ENCODE measurements around the gene MCAT.
"Not testable (repeated sequence)": the region's sequence is repeated elsewhere in the genome, so short reads cannot be mapped to it uniquely, and the experiment has no call there.

MCAT gene

GRCh38 chr22:43126501-43127165 is 16.6 kb downstream of the MCAT start:
- DNase-seq (ENCODE audit: low read depth): peak; percentile 85

GRCh38 chr22:43118953-43119458 is 24.2 kb downstream of the MCAT start:
- DNase-seq (ENCODE audit: low read depth): peak; percentile 5

DNA sequence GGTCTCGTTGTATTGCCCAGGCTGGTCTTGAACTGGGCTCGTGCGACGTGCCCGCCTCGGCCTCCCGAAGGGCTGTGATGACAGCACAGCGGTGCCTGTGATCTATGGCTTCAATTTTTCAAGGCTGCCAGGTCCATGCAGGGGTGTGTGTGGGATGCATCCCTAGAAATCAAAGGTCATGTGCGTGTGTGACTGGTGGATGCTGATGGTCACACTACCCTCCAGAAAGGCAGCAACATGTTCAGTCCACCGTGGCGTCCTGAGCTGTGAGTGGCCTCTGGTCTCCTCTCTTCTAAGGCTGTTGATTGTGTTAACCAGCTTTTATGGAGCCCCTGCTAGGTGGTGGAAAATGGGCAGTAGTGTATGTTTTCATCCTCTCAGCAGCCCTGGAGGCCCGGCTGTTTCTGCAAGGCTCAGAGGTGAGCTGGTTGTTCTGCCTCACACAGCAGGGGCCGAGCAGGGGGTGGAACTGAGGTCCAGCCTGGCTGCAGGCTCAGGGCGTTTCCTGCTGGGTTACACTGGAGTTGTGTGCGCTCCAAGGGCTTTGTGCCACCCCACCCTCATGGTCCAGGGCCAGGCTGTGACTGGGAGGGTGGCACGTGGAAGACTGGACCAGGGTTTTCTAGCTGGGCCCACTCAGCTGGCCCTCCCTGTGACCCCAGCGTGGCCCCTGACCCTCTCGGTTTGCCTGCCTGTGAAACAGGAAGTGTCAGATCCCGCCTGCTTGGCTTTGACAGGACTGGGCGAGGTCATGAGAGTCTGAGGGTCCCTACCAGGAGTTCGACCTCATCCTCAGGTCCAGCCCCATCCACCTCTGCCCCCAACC is 25.0 kb downstream of the MCAT start:
- no peak for DNase-seq (ENCODE audit: low read depth)

- no peak for DNase-seq (ENCODE audit: low read depth)
These were observed 26.3 kb downstream of the MCAT start for GRCh38 chr22:43116932-43117331.

DNA sequence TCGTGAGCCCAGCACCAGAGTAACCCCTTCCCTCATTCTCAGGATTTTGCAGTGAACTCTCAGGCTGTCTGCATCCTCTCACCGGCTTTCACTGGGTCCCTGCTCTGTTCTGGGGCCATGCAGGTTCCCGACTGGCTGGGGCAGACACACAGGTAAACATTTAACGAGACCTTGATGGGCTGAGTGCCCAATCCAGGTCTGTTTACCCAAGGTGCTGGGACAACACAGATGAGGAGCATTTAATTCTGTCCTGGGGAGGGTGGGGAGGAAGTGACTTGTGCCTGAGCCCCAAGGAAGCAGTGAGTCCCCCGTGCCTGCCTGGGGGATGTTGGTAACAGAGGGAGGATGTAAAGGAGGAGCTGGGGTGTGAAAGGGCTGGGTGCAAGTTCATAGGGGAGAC is 28.2 kb downstream of the MCAT start:
- DNase-seq (ENCODE audit: low read depth): no peak

DNA sequence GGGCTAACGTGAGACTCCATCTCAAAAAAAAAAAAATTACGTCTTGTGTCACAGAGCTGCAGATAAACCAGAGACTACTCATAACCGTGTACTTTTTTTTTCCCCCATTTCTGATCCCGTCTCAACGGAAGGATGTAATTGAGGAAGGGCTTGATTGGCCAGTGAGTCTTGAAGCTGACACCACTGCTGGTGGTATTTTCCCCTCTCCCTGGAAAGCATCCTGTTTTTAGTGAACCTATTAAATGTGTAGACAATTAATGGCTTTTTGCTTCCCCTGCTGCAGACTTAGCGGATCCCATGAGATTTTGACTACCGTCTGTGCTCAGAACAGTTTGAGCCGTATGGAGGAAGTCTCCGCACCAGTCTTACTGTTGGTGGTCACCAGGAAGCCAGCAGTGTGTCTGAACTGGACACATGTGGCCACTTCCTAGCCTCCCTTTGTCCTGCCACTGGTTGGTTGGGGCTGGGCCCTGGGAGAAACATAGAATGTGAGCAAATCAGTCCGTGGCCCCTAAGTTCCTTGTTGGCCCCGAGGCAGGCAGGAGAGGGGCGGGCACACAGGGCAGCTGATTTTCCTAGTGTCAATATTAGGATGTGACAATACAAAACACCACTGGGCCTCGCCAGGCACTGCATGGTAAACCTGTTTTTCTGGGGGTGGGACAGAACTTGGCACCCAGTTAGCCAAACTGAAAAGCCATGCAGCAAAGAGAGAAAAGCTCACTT is 29.5 kb downstream of the MCAT start:
- no peak for DNase-seq (ENCODE audit: low read depth)

DNA sequence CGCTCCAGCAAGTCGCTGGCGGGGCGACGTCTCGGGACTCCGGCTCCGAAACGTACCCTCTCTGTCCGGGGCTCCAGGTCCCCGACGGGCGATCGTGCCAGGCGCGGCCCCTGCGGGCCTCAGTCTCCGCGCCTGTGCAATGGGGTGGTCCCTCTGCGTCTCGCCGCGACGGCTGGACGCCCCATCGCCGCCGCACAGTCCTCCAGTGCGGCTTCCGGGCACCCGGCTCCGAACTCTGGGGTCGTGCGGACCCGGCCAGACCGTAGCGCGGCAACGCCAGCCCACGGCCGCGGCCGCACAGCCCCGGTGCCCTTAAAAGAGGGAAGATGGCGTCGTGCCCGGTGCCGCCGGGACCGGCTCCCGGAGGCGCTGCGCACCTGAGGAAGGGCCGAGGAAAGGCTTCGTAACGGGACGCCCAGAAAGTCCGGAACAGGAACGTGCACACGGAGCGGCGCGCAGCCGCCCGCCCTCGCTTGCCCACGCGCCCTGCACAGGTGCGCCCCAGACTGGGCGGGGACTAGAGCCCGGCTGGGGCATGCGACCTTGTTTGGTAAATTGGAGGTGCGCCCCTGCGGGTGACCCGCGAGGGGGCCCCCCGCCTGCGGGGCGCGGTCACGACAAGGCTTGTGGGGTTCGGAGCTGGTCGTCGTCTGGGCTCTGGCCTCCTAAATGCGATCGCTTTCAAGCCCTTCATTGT is 32.1 kb downstream of the MCAT start:
- no peak for DNase-seq (ENCODE audit: low read depth)

- DNase-seq (ENCODE audit: low read depth): peak; percentile 40
These were observed 32.7 kb downstream of the MCAT start, which contains the start of gene BIK for GRCh38 chr22:43110444-43110926. BIK (plus strand) TSS chr22:43110750; CDS start chr22:43124023, 13,273 bp downstream.

DNA sequence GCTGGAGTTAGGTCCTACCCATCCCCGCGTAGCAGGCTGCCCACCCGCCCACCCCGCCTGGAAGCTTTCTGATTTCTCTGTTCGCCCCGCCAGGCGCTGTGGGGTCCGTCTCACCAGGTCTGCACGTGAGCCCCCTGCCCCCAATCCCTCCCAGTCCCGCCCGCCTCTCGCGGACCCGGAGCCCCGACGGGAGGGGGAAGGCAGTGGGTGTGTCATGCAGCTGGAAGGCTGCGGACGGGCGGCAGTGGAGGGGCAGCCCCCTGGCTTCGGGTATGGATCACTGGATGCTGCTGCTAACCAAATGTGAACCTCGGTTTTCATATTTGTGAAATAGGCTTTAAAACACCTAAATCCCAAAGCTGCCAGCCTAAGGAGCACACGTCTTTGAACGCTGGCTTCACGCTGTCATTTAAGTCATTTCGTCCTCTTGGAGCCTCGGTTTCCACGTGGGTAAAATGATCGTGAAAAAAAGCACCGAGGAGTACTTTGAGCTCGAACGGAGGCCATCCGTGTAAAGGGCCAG is 33.2 kb downstream of the MCAT start:
- DNase-seq (ENCODE audit: low read depth): no peak

- DNase-seq (ENCODE audit: low read depth): no peak
These were observed 33.7 kb downstream of the MCAT start for GRCh38 chr22:43109511-43109910.

DNA sequence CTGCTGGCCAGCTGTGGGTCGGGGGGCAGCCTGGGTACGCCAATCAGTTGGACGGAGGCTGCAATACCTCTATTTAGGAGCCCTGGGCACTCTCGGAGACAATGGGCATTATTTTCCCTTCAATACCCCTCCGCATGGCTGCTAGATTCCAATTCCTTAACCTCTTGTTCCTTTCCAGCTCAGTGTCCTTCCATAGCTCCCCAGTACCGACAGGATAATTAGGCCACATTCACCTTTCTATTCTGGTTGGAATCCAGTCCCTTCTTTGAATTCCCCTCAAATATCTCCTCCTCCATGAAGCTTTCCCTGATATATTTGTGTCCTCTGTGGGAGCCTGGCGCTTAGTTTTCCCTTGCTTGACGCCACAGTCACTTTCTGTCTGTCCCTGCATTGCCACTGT is 36.9 kb downstream of the MCAT start:
- no peak for DNase-seq (ENCODE audit: low read depth)

DNA sequence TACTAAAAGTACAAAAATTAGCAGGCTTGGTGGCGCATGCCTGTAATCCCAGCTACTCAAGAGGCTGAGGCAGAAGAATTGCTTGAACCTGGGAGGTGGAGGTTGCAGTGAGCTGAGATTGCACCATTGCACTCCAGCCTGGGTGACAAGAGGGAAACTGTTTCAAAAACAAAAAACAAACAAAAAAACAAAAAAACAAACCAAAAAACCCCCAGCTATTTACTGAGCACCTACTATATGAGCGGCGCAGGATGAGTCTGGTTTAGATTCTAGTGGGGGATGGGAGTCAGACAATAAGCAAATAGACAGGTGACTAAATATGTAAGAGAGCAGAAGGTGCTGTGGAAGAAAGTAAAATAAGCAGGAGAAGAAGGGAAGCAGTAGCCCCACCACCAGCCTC is 38.2 kb downstream of the MCAT start:
- DNase-seq (ENCODE audit: low read depth): not testable (repeated sequence)

DNA sequence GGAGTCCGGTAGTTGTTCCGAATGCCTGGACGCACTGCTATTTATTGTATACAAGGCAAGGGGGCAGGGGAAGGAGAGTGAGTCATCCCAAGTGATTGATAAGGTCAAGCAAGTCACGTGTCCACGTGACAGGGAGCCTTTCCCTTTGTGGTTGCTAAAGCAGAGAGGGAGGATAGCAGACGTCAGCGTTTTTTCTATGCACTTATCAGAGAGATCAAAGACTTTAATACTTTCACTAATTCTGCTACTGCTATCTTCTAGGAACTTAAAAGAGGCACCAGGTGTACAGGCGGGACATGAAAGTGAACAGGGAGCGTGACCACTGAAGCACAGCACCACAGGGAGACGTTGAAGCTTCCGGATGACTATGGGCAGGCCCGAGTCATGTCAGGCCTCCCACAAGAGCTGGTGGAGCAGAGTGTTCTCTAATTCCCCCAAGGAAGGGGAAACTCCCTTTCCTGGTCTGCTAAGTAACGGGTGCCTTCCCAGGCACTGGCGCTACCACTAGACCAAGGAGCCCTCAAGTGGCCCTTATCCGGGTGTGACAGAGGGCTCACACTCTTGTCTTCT is 39.1 kb downstream of the MCAT start:
- DNase-seq (ENCODE audit: low read depth): peak; percentile 67

GRCh38 chr22:43101306-43101705 is 41.9 kb downstream of the MCAT start:
- peak; percentile 47 for DNase-seq (ENCODE audit: low read depth)

DNA sequence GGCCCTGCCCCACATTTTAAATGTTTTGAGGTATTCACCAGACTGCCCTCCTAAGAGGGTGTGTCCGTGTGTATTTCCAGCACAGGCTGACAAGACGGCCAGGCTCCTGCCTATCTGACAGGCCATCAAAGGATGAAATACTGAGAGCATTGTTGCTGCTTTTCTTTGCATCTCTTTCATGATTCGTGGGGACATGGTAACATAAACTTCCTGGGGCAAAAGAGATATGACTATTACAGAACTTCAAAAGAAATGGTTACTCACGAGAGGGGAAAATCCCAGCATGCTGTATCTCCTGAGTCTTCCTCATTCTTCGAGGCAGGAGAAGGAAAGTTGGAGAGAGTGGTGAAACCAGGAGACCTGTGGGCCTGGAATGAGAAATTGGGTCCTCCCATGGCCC is 43.0 kb downstream of the MCAT start:
- peak; percentile 64 for DNase-seq (ENCODE audit: low read depth)

GRCh38 chr22:43099095-43099494 is 44.1 kb downstream of the MCAT start:
- DNase-seq (ENCODE audit: low read depth): no peak

DNA sequence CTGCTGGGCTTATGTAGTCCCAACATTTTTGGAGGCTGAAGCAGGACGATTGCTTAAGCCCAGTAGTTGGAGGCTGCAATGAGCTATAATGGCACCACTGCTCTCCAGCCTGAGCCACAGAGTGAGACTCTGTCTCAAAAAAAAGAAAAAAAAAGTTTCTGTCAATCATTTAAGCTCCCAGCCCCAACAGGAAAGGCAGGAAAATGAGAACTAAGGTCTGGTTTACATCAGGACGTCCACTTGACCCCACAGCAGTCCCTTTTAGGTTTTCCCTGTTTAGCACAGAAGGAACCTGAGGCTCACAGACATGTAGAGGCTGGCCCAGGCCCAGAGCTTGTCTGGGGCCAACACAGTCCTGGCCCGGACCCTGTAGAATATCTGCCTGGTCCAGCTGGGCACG is 44.8 kb downstream of the MCAT start:
- peak; percentile 19 for DNase-seq (ENCODE audit: low read depth)

DNA sequence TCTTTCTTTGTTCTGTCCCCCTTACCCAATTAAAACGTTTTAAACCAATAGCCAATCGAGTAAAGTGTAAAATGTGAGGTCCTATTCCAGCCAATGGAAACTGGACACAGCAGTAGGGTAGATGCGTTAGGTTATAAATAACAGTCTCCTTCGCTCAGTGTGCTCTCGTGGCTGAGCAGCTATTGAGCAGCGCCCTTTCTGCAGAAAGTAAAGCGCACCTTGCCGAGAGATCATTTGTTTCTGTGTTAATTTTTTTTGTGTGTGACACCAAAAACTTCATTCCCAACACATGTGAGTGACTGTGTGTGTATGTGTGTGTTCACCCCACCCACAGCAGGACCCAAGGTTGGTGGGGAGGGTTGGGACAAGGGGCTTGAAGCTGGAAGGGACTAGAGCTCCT is 46.8 kb downstream of the MCAT start:
- DNase-seq (ENCODE audit: low read depth): no peak

DNA sequence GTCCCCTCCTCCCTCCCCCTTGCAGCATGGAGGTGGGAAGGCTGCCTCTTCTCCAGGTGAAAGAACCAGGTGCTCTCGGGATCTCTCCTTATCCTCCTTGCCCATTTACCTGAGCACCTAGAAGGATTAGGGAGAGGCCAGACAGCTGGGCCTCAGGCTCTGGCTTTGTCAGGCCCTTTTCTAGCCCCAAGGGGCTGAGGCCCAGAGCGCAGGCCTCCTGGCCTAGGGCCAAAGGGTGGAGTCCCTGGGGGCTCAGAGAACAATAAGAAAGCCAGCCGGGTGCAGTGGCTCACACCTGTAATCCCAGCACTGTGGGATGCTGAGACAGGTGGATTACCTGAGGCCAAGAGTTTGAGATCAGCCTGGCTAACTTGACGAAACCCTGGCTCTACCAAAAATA is 48.6 kb downstream of the MCAT start:
- no peak for DNase-seq (ENCODE audit: low read depth)

DNA sequence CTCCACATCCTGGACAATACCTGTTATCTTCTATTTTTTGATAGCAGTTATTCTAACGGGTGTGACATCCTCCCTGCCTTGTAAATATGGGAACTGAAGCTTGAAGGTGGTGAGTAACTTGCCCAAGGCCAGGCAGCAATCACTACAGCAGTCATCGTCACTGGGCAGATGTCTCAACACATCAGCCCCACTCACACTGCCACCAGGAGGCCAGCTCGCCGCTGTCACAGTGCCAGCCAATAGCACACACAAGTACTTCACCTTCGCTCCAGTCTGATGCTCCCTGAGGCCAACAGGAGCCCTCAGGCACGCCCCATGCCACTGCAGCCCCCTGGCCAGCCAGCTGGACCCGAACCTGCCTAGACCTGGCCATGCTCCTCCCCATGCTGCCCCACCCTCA is 49.1 kb downstream of the MCAT start:
- no peak for DNase-seq (ENCODE audit: low read depth)

DNA sequence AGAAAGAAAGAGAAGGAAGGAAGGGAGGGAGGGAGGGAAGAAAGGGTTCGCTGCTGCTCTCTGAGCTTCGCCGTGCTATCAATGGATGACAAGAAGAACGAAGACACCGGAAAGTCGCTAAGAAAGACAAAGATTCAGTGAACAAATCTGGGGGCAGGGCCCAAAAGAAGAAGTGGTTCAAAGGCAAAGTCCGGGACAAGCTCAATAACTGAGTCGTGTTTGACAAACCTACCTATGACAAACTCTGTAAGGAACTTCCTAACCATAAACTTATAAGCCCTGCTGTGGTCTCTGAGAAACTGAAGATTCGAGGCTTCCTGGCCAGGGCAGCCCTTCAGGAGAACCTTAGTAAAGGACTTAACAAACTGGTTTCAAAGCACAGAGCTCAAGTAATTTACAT is 51.1 kb downstream of the MCAT start:
- no peak for DNase-seq (ENCODE audit: low read depth)

Measured in amniotic epithelial cell (primary cell).